HG02981 (cell line): ENCODE results near the gene IER2.

ENCODE experiments used
- ATAC-seq: cut with Tn5 transposase; IDR thresholded peaks from one replicate; pipeline ENCODE4 v1.9.1; 2021; ENCODE audit warnings: mild to moderate bottlenecking, moderate library complexity; ENCODE audit not compliant: unreplicated experiment

IER2 gene

DNA sequence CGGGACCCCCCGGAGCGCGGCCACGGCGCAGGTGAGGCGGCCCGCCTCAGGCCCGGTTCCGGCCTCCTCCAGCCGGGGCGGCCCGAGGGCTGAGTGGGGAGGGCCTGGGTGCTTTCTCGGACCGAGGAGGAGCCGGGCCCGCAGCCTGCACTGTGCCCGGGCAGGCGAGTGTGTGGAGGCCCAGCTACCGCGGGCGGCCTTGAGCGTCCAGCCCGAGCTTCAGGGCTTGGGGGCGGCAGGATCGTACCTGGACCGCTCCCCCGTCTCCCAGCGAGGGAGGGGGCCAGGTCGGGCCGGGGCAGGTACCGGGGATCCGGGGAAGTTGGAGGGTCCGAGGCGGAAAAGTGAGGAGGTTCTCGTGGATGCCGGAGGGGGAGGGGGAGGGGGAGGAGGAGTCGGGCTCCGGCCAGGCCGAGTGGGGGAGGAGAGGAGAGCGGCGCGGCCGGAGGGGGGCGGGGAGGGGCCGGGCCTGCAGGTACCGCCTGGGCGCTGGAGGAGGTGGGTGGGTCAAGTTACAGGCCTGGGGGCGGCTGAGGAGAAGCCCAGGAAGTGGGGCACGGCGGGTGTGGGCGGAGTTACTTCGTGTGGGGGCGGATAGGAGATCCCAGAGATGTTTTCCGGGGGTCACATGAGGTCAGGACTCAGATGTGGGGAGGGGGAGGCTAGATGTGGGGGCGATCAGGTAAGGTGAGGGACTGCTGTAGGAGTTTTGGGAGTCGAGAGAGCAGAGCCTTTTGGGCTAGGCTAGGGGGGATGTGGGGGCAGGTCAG lies 31.6 kb upstream of the IER2 start:
- no peak for ATAC-seq

- no peak for ATAC-seq
Measured at GRCh38 chr19:13119627-13120026, 30.6 kb upstream of the IER2 start.

GRCh38 chr19:13120031-13120430 lies 30.2 kb upstream of the IER2 start:
- no peak for ATAC-seq

DNA sequence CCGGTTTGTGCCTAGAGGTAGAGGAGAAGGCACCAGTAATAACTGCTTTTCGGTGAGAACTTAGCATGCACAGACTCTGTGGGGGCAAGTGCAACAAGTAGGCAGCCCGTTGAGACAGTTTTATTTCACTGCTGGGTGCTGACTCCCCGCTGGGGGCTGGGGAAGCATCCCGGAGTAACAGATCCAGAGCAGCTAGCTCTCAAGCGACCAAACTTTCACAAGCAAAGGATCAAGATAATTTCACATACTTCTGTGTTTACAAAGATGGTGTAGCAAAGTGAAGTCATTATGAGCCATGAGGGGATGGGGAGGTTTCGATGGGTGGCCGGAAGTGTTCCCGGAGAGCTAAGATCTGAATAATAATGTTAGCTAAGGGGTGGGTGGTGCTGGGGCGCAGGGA lies 29.4 kb upstream of the IER2 start:
- no peak for ATAC-seq

- ATAC-seq: no peak
Measured at GRCh38 chr19:13121551-13122274, 28.5 kb upstream of the IER2 start.

DNA sequence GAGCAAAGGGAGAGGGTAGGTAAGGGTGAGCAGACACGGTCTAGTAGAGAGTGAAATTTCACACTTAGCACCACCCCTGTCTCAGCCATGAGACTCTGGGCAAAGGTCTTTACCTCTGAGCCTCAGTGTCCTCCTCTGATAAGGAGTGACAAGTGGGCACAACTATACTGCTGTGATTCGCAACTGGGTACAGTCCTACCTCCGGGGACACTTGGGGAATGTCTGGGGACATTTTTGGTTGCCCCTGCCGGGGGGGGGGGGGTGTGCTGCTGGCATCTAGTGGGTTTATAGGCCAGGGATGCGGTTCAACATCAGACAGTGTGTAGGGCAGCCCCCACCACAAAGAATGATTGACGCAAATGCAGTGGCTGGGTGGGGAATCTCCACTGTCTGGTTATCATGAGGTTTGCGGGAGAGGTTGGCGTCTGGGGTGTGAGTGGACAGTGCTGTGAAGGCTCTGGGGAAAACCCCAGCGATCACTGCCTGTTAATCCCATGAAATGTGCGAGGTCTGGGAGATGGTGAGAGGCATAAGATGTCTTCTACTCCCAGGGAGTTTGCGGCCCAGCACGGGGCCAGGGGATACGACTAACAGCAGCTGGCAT lies 27.8 kb upstream of the IER2 start:
- ATAC-seq: no peak

DNA sequence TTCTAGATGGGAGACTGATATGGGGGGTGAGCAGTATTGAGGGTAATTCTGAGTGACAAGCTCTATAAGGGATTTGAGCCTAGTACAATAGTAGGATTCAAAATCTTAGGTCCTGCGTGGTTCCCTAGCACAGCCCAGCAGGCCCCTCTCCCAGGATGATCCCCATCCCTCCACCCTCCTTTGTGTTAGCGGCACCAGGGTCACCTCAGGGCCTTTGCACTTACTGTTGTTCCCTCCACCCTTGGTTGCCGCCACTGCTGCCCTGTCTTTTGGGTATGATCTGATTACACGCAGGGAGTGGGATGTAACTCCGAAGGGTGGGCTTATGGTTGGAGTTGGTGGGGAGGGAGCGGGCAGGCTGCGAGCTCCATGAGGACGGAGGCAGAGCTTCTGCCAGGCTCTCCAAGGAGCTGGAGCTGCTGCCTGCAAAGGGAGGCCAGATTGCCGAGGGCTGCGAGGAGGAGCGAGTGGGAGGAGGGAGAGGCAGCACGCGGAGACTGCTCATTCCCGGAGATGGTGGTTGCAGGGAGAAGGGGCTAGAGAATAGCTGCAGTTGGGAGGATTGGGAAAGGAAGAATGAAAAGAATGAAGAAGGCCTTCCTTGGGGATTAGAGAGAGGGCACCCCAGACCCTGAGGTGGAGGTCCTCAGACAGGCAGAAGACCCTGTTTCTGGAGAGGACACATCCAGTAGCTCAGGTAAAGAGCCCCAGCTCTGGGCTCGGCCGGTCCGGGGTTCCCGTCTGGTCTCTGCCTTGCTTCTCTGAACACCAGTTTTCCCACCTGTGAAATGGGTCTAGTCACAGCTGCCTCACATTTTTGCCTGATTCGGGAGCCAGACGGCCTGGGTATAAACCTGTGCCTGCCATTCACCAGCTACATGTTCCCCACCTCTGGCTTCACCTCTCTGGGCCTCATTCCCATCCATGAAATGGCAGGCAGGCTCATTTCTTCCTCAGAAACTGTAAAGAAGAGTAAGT lies 26.9 kb upstream of the IER2 start:
- ATAC-seq: no peak

- no peak for ATAC-seq
Measured at GRCh38 chr19:13127051-13127450, 23.2 kb upstream of the IER2 start.

GRCh38 chr19:13127811-13128575 lies 22.2 kb upstream of the IER2 start:
- ATAC-seq: no peak

DNA sequence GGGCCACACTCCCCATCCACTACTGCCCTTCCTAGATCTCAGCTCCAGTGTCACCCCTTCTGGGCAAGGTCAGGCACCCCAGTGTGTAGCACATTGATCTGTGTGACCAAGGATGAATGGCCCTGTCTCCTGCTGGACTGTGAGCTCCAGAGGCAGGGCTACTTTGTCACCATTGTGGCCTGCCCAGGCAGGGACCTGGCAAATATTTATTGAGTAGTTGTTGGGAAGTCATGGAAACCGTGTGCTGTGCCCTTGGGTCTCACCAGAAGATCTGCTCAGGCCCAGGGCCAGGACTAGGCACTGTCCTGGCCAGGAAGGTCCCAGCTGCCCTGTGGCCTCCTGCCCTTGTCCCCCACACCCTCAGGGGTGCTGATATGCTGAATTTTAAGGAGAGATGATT lies 21.6 kb upstream of the IER2 start:
- ATAC-seq: no peak

DNA sequence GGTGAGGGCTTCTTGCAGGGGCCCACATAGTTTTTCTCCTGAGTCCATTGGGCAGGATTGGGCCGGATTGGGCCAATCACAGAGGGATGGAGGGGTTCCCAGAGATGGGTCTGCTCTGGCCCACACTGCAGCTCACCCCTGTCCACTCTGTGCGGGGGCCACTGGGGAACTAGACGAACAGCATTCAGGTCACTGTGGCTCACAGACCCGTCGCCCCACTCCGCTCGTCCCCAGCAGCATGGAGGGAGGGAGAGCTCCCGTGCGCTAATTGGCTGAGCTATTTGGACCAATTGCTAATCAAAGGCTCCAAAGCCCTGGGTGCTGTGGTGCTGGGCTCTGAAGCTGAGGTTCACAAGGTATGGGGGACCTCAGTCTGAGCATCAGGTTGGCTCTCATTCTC lies 20.8 kb upstream of the IER2 start:
- no peak for ATAC-seq

DNA sequence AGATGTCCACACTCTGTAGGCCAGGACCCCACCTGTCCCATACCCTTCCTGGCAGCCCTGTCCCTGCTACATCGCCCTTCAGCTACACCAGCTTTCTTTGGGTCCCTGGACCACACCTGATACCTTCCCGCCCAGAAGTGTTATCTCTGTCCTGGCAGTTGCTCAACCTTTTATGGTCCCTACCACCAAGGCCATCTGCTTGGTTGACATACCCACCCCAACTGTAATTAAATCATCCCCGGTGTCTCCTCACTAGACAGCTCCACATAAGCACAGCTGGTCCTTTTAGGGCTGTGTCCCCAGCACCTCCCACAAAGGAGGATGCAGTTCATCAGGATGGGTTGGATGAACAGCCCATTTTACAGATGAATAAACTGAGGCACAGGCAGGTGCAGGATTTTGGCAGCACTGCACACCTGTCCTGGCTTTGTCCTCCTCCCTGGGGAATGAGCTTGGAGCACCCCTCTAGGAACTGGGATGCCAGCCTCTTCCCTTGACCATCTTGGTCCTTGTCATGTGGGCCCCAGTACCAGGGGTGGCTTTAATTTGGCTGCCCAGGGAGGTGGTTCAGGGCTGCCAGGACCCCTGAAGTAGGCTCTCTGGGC lies 19.2 kb upstream of the IER2 start:
- ATAC-seq: no peak

- no peak for ATAC-seq
Measured at GRCh38 chr19:13132471-13133180, 17.6 kb upstream of the IER2 start.

- no peak for ATAC-seq
Measured at GRCh38 chr19:13133241-13133870, 16.9 kb upstream of the IER2 start.

DNA sequence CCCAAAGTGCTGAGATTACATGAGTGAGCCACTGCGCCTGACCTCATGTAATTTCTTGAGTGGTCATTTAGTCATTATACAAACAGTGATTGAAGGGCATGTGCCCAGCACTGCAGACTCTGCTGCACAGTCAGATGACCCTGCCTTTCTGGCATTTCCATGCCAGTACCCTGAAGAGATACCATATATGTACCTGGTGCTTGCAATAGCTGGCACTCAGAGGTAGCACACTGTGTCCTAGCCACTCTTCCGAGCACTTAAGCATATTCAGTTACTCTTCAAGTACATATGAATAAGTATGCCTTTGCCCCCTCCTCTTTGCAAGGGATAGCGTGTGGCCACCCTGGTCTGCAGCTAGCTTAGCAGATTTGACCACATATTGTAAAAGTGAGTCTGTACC lies 15.6 kb upstream of the IER2 start:
- no peak for ATAC-seq

DNA sequence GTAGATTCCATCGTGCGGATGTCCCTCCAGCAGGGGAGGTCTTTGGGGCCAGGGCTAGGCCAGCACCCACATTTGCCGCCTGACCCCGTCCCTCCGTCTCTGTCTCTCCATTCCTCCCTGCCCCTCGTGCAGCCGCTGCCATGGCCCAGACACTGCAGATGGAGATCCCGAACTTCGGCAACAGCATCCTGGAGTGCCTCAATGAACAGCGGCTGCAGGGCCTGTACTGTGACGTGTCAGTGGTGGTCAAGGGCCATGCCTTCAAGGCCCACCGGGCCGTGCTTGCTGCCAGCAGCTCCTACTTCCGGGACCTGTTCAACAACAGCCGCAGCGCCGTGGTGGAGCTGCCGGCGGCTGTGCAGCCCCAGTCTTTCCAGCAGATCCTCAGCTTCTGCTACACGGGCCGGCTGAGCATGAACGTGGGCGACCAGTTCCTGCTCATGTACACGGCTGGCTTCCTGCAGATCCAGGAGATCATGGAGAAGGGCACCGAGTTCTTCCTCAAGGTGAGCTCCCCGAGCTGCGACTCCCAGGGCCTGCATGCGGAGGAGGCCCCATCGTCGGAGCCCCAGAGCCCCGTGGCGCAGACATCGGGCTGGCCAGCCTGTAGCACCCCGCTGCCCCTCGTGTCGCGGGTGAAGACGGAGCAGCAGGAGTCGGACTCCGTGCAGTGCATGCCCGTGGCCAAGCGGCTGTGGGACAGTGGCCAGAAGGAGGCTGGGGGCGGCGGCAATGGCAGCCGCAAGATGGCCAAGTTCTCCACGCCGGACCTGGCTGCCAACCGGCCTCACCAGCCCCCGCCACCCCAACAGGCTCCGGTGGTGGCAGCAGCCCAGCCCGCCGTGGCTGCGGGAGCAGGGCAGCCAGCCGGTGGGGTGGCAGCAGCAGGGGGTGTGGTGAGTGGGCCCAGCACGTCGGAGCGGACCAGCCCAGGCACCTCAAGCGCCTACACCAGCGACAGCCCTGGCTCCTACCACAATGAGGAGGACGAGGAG lies 14.8 kb upstream of the IER2 start:
- ATAC-seq: no peak

GRCh38 chr19:13137290-13137794 lies 12.9 kb upstream of the IER2 start:
- ATAC-seq: no peak
